Suppressor macrophage (primary cell): ENCODE data around the gene TGFB1I1.
"Not testable (repeated sequence)": the region's sequence is repeated elsewhere in the genome, so short reads cannot be mapped to it uniquely, and the experiment has no call there.

Source experiments
- DNase-seq, 4 experiments: peaks; one replicate each; pipeline ENCODE4 v3.0.0-alpha.2; 2020 to 2022

Gene TGFB1I1

DNA sequence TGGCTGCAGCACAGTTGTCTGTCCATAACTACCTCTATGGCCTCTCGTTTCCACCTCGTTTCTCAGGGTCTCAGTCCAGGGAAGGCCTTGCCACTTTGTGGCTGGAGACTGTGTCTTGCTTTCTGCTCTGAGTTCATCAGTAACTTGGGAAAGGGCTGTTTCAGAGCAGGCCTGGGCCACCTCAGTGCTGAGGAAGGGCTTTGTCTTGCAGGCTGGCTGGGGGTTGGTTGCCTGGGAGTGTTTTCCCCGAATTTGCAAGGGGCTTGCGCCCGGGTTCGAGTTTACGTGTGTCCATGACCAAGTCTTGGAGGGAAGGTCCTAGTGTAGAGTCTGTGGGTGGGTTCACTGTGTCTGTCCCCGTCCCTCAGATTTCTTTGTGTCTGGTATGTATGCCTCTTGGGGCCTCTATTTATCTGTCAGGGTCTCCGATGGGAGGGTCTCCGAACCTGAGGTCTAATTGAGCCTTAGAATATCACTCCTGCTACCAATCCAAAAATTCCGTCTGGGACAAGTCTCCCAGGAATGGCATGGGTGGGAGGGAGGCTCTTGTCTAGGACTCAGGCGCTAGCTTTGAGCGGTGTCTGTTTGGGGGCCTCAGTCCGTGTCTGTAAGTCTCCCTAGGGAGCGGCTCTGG lies 594 bp upstream of the TGFB1I1 start:
- no peak for DNase-seq

DNA sequence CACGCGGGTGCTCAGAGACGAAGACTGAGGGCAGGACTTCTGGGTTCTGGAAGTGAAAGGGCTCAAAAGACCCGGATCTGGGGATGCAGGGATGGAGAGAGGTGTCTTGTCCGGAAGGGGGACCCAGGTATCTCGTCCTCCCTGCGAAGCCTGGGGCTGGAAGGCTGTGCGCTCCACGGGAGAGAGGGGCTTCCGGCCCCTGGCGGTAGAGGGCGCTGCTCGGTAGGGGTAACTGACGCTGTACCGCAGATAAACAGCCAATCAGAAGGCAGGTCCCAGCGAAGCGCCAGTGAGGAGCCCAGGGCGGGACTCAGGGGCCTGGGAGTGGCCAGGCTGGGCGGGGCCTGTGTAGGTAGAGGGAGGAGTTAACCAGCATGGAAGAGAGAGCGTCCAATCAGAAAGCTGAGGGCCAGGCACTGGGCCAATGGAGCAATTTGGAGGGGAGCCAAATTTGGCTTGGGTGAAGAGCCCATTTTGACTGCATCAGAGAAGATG lies 804 bp downstream of the TGFB1I1 start:
- peak in 3 of 4 experiments; percentile 25 to 38 (median 34) for DNase-seq

DNA sequence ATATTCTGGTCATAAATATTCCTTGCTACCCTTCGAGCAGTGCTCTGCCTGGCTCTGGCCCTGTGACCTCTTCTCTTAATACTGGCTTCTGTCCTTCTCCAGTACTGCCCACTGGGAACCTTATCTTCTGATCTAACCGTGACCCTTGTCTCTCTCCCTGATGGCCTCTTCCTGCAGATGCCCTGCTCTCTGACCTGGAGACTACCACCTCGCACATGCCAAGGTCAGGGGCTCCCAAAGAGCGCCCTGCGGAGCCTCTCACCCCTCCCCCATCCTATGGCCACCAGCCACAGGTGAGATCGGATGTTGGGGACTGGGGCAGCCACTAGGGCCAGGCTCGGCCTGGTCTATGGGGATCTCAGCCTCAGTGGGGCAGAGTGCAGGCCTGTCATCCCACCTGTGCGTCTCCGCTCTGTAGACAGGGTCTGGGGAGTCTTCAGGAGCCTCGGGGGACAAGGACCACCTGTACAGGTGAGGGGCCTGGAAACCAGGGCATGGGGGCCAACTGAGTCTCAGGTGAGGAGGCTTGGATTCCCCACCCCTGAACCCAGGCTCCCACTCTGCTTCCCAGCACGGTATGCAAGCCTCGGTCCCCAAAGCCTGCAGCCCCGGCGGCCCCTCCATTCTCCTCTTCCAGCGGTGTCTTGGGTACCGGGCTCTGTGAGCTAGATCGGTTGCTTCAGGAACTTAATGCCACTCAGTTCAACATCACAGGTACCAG lies 1.5 kb downstream of the TGFB1I1 start:
- no peak for DNase-seq

DNA sequence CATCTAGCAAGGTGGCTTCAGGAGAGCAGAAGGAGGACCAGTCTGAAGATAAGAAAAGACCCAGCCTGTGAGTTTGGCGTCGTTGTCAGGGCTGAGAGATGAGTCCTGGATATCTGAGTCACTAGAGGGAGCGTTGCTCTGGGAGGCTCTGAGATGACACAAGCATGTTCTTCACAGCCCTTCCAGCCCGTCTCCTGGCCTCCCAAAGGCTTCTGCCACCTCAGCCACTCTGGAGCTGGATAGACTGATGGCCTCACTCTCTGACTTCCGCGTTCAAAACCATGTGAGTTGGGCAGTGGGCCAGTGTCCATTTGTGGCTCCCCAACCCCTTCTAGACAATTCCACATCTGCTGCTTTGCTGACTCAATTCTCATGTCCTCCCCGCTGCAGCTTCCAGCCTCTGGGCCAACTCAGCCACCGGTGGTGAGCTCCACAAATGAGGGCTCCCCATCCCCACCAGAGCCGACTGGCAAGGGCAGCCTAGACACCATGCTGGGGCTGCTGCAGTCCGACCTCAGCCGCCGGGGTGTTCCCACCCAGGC lies 2.3 kb downstream of the TGFB1I1 start:
- peak in 1 of 4 experiments; percentile 21 for DNase-seq

DNA sequence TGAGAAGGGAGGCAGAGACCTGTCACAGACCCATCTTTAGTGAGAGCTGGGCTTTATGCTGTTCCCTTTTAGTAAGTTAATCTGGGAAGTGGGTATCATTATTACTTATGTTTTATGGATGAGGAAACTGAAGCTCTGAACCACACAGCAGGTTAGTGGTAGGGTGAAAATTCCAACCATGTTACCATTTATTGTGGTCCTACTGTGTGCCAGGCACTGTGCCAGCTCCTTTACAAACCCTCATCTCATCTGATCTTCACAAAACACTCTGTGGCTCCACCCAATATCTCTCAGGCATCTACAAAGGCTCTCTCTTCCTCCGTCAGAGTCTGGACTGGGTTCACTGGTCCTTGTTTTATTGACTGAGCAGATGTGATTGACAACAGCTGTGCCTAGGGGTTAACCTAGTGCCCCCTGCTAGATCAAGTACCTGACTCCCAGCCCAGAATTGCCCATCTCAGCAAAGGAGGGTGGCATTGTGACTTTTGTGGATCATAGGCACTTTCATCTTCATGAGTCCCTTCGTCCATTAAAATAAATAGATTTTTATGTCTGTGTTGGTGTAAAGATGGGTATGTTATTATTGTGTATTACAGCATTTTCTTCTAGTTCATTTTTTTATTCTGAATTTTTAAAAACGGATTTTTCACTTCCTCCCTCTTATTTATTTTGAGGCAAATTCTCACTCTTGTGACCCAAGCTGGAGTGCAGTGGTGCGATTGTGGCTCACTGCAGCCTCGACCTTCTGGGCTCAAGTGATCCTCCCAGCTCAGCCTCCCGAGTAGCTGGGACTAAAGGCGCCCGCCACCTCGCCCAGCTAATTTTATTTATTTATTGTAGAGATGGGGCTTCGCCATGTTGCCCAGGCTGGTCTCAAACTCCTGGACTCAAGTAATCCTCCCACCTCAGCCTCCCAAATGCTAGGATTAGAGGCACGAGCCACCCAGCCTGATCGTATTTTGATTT lies 3.1 kb downstream of the TGFB1I1 start:
- DNase-seq: no peak

DNA sequence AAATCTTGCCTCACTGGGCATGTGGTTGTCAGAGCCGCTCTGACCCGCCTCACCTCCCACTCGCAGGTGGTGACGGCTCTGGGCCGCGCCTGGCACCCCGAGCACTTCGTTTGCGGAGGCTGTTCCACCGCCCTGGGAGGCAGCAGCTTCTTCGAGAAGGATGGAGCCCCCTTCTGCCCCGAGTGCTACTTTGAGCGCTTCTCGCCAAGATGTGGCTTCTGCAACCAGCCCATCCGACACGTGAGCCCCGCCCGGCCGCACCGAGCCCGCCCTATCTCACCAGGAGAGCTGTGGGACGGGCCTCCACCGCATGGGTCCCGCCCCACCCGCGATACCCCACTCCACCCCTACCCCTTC lies 4.0 kb downstream of the TGFB1I1 start:
- DNase-seq: no peak

DNA sequence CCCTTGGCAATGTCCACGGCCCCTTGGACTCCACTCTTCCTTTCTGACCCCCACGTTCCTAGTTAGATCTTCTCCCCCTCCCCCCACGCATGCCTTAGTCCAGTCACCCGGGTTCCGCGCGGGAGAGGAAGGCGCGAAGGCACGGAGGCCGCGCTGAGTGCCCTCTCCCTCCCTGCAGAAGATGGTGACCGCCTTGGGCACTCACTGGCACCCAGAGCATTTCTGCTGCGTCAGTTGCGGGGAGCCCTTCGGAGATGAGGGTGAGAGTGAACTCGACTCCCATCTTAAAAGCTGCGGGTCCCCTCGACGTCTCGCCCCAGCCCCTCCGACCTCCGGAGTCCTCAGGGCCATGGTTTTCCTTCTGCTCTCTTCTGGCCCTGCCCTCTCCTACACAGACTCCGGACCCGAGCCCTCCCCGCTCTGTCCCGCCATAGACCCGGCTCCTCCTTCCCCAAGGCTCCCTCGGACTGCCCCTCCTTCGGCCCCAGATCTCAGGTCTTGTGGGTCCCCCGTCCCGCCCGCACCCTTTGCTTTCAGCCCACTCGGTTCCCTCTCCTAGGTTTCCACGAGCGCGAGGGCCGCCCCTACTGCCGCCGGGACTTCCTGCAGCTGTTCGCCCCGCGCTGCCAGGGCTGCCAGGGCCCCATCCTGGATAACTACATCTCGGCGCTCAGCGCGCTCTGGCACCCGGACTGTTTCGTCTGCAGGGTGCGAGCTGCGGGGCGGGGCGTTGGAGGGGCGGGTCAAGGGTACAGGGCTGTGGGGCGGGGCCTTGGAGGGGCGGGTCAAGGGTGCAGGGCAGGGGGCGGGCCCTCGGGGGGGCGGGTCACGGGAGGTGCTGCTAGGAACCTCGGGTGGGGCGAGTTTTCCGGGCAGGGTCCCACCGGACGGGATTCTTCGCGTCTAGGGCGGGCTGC lies 4.6 kb downstream of the TGFB1I1 start:
- DNase-seq: peak; percentile 59 to 85 (median 74)

DNA sequence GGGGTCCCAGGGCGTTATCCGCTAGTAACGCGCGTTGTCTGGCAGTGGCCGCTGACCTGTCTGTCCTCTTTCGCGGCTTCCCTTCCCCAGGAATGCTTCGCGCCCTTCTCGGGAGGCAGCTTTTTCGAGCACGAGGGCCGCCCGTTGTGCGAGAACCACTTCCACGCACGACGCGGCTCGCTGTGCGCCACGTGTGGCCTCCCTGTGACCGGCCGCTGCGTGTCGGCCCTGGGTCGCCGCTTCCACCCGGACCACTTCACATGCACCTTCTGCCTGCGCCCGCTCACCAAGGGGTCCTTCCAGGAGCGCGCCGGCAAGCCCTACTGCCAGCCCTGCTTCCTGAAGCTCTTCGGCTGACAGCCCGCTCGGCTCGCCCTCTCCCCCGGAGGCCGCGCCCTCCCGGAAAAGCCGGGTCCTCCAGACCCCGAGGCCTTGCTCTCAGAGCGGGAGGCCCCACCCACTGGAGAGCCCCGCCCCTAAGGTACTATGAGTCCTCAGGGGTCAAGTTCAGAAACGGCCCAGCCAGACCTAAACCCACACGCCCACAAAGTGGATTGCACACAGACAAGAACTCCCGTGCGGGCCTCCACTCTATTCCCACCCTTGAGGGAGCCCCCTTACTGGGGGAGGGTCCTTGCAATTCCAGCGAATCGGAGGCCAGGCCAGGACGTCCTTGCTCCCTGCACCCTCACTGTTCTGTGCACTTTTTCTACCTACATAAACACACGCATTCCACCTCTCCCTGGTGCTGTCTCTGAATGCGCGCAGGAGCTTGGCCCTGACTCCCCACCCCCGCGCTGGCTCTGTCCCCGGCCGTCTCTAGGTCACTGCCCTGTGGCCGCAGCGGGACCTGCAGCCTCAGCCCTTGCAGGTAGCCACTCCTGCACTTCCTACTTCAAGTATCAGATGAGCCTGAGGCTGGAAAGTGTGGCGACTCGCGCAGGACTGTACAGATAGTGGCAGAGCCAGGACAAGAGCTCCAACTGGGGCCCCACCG lies 5.6 kb downstream of the TGFB1I1 start:
- DNase-seq: peak in 1 of 4 experiments; percentile 22

DNA sequence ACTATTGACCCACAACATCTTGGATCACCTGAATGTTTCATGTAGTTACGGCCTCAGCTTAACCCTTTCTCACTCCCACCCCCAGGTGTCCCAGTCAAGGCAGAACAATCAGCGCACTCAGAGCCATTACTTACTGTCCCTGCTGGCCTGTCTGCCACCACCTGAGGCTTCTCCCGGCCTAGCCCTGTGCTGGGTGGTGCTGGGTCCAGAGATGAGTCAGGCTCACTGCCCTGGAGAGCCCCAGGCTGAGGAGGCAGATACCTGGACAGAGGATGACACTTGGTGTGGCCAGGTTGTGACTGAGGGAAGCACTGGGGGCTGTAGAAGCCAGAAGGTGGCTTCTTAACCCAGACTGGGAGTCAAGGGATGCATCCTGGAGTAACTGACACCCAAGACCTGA lies 7.0 kb downstream of the TGFB1I1 start:
- DNase-seq: no peak

DNA sequence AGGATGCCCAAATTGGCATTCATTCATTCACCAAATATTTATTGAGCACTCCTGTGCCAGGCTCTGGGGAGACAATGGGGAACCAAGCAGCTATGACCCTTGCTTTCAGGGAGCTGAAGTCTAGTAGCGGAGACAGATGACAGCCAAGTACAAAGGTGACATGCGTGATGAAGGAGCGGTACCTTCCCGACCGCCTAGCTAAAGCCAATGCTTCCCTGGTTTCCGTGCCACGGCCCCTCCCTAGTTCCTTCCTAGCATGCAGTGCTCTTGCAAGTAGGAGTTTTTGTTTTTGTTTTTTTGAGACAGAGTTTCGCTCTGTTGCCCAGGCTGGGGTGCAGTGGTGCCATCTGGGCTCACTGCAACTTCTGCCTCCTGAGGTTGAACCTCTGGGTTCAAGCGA lies 7.8 kb downstream of the TGFB1I1 start:
- DNase-seq: no peak

DNA sequence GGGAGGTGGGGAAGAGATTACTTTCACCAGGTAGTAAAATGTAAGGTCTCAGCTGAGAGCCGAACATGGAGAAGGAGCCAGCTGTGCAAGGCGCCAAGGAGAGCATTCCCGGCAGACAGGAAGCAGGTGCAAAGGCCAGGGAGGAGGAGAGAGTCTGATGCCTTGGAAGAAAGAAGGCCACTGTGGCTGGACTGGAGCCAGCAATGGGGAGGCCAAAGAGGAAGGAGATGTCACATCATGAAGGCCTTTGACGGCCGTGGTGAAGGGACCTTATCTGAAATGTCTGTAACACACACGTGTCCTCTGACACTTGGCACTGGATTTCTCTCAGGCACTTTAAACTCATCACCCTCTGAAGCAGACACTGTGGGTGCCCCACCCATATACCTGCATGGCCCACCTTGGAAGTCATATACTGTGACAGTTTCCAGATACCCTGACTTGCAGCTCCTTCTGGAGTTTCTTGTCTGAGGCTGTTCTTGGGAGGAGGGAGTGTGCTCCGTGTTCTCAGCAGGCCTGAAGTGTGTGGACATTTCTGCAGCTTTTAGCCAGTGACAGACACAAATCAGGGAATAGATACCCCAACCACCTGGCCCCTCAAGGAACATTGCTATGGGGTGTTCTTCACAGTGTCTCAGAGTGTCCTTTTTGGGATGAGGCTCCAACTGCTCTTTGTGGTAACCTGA lies 9.0 kb downstream of the TGFB1I1 start:
- DNase-seq: peak; percentile 31 to 57 (median 52)

DNA sequence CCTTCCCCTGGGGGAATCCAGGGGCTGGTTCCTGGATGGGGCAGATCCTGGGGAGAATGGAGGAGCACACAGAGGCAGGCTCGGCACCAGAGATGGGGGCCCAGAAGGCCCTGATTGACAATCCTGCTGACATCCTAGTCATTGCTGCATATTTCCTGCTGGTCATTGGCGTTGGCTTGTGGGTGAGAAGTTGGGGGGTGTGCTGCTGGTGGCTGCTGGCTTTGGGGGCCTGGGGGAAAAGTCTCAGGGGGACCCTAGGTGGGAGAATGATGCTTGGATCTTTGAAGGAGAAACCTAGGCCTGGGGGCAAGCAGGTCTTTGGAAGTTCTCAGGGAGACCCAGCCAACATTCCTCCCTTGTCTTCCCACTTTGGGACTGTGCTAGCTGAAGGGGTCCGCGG lies 11.1 kb downstream of the TGFB1I1 start, which contains the start of gene SLC5A2:
TSS of gene SLC5A2 (plus strand) at position 43 of the 400 bp plus-strand sequence. CDS start at position 57, 14 bp downstream.
- DNase-seq: no peak

DNA sequence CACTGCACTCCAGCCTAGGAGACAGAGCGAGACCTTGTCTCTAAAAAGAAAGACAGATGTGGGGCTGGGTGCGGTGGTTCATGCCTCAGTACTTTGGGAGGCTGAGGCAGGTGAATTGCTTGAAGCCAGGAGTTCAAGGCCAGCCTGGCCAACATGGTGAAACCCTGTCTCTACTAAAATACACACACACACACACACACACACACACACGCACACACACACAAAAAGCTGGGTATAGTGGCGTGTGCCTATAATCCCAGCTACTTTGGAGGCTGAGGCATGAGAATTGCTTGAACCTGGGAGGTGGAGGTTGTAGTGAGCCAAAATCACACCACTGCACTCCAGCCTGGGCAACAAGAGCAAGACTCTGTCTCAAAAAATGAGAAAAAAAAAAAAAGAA lies 12.1 kb downstream of the TGFB1I1 start:
- not testable (repeated sequence) for DNase-seq

DNA sequence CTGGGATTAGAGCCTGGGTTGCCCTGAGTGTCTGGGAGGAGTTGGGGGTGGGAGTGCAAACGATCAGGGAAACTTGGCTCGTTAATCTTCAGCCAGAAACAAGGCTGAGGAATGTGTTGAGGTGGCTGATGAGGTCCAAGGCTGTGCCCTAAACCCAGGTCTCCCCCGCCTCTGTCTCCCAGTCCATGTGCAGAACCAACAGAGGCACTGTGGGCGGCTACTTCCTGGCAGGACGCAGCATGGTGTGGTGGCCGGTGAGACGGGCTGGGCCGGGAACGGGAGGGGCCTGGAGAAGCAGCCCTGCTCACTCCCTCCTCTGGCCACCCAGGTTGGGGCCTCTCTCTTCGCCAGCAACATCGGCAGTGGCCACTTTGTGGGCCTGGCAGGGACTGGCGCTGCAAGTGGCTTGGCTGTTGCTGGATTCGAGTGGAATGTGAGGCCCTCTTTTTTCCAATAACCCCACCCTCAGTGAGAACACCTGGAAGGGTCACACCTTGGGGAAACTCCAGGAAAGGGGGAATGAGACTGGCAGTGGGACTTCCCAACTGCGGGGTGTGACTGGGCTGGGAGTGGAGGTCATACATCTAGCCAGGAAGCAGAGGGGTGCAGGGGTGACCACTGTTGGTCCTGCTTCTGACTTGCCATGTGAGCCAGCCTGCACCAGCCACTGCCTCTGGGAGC lies 12.7 kb downstream of the TGFB1I1 start:
- peak in 1 of 4 experiments; percentile 29 for DNase-seq

DNA sequence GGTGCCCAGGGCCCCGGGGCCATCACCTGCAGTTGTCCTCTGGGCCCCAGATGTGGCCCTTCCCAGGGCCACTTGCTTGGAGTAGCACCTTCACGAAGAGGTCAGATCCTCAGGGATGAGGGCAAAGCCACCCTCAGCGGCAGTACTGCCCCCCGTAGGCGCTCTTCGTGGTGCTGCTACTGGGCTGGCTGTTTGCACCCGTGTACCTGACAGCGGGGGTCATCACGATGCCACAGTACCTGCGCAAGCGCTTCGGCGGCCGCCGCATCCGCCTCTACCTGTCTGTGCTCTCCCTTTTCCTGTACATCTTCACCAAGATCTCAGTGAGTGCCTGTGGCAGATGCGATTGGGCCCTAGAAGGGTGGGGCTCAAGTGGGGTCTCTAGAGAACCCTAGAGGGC lies 13.6 kb downstream of the TGFB1I1 start:
- no peak for DNase-seq

DNA sequence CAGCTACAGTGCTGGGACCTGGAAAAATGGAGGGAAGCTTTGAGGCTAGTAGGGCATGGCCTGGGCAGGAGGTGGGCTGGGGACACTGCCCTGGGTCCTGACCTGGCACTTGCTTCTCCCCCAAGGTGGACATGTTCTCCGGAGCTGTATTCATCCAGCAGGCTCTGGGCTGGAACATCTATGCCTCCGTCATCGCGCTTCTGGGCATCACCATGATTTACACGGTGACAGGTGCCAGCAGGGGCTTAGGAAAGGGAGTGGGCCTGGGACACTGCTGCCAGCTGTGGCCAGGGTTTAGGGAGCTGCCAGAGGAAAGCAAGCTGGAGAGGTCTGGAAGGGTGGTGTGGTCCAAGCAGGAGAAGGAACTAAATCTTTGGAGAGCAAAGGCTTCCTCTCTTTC lies 14.1 kb downstream of the TGFB1I1 start:
- DNase-seq: no peak

DNA sequence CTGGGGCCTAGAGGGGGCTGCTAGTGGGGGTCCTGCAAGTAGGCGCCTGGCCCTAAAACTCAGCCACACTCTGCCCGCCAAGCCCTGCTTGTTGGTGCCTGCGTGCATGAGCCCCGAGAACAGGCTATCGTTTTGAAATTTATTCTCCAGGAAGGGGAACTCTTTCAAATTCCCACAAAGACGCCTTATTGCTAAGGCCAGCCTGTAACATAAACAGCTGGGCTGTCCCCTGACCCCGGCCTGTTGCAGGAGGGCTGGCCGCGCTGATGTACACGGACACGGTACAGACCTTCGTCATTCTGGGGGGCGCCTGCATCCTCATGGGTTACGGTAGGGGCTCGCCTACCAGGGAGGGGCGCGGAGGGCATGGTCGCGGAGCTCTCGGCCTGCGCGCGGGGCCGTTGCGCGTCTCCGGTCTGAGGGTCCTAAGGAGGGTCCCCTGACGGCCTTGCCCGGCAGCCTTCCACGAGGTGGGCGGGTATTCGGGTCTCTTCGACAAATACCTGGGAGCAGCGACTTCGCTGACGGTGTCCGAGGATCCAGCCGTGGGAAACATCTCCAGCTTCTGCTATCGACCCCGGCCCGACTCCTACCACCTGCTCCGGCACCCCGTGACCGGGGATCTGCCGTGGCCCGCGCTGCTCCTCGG lies 15.2 kb downstream of the TGFB1I1 start:
- DNase-seq: peak; percentile 17 to 57 (median 50)

DNA sequence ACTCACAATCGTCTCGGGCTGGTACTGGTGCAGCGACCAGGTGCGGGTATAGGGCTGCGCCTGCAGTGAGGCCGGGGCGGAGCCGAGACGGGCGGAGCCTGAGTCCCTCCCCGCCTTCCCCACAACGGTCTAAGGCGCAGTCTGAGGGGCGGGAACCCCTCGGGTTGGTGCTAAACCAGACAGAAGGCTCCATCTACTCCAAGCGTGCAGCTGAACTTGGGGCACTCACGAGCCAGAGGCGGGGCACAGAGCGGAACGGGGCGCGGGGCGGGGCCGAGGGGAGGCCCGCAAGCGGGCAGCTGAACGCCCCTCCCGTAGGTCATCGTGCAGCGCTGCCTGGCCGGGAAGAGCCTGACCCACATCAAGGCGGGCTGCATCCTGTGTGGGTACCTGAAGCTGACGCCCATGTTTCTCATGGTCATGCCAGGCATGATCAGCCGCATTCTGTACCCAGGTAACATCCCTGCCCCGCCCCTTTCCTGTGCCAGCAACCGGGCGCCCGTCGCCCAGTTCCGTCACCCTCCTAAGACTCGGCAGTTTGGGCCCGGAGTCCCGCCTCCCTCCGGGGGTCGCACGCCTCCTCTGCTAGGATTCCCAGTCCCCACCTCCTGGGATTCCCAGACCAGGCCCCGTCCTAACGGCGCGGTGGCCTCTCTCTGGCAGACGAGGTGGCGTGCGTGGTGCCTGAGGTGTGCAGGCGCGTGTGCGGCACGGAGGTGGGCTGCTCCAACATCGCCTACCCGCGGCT lies 15.9 kb downstream of the TGFB1I1 start:
- peak; percentile 28 to 60 (median 40) for DNase-seq
